HCT116 (cell line): Measurements from ENCODE around the gene CYBA. TPM values are rescaled to one million over a fixed set of nuclear protein-coding genes. Genes with fewer than 3 reads are reported as not detected.

Experiments used
- ATAC-seq: fragments of 200-7000 bp; cut with Tn5 transposase; 2 replicates; pipeline ENCODE4 v1.9.1; 2020; ENCODE audit warnings: mild to moderate bottlenecking, moderate library complexity
- BruUV-seq: library from RNA; stranded (reverse); fragments of 400-500 nt; replicated peaks from 2 replicates; lab custom pipeline; 2021; lab: Mats Ljungman, UMichigan
- CTCF ChIA-PET: fragments of 300-600 bp; sonication (Branson Sonifier 250); formaldehyde crosslinking; loops from one replicate; lab custom pipeline; 2021; ENCODE audit warnings: antibody characterized with exemption; lab: Charles Lee
- POLR2A ChIA-PET: fragments of 300-600, 350-600 bp; sonication (Branson Sonifier 250); formaldehyde crosslinking; loops from one replicate; lab custom pipeline; 2021; ENCODE audit warnings: antibody characterized with exemption; lab: Charles Lee
- RAD21 ChIA-PET, 2 experiments: fragments of 300-600 bp; sonication (Branson Sonifier 250); formaldehyde crosslinking; loops; one replicate each; lab custom pipeline; 2023; ENCODE audit warnings: low total read pairs in 2 of 2; ENCODE audit not compliant: uncharacterized antibody in 2 of 2, unreplicated experiment in 2 of 2, low non-redundant PET in 1 of 2; lab: Charles Lee
- DNase-seq: peaks from one replicate; pipeline ENCODE4 v3.0.0-alpha.2; 2010; ENCODE audit warnings: low read depth, low spot score
- H2AFZ ChIP-seq: fragments of 200-600 bp; shearing (Covaris generic), sonication (generic); 2 replicates; pipeline ENCODE4 v1.6.1; 2017; ENCODE audit warnings: low read depth, mixed run types, mixed read lengths, antibody characterized with exemption, low read length; ENCODE audit not compliant: poor library complexity, severe bottlenecking
- H3K27ac ChIP-seq: 2 replicates; pipeline ENCODE4 v1.5.1; 2012; ENCODE audit warnings: low read depth, low read length
- H3K27me3 ChIP-seq: fragments of 200-600 bp; sonication (generic); 2 replicates; pipeline ENCODE4 v1.6.1; 2016; ENCODE audit warnings: mixed run types, low read length, mixed read lengths; ENCODE audit not compliant: insufficient read depth
- H3K36me3 ChIP-seq, 2 experiments: fragments of 200-500 bp in 1 of 2; fragments of 200-600 bp in 1 of 2; sonication (Bioruptor generic) in 1 of 2; sonication (generic) in 1 of 2; 2 replicates each; pipeline versions ENCODE4 v1.5.1 to v1.6.1; 2014 to 2016; ENCODE audit warnings: low read length in 2 of 2, inconsistent platforms in 1 of 2, mixed read lengths in 1 of 2, mixed run types in 1 of 2; ENCODE audit not compliant: insufficient read depth in 2 of 2, control insufficient read depth in 1 of 2
- H3K4me1 ChIP-seq, 2 experiments: fragments of 200-600 bp in 1 of 2; sonication (generic) in 1 of 2; 2 replicates each; pipeline versions ENCODE4 v1.5.1 to v1.6.1; 2012 to 2017; ENCODE audit warnings: low read length in 2 of 2, inconsistent platforms in 1 of 2, mild to moderate bottlenecking in 1 of 2, mixed read lengths in 1 of 2, mixed run types in 1 of 2, moderate library complexity in 1 of 2; ENCODE audit not compliant: insufficient read depth in 2 of 2, control insufficient read depth in 1 of 2
- H3K4me2 ChIP-seq: fragments of 200-600 bp; sonication (generic); 2 replicates; pipeline ENCODE4 v1.6.1; 2017; ENCODE audit warnings: mixed run types, low read length, mixed read lengths
- H3K4me3 ChIP-seq, 2 experiments: fragments of 200-600 bp in 1 of 2; sonication (generic) in 1 of 2; replicated peaks in 1 of 2; 2 replicates each; pipeline ENCODE4 v1.5.1; 2011 to 2016; ENCODE audit warnings: low read length in 2 of 2, control low read depth in 1 of 2, low read depth in 1 of 2, mild to moderate bottlenecking in 1 of 2, mixed read lengths in 1 of 2, mixed run types in 1 of 2
- H3K79me2 ChIP-seq: fragments of 200-600 bp; sonication (generic); 2 replicates; pipeline ENCODE4 v1.6.1; 2017; ENCODE audit warnings: mild to moderate bottlenecking, mixed run types, low read length, moderate library complexity, mixed read lengths; ENCODE audit not compliant: insufficient read depth
- H3K9ac ChIP-seq: fragments of 200-600 bp; sonication (generic); 2 replicates; pipeline ENCODE4 v1.6.1; 2016; ENCODE audit warnings: low read length, mixed read lengths
- H3K9me2 ChIP-seq: fragments of 200-600 bp; sonication (generic), shearing (Covaris generic); 2 replicates; pipeline ENCODE4 v1.6.1; 2017; ENCODE audit warnings: mixed run types, mild to moderate bottlenecking, moderate library complexity; ENCODE audit not compliant: insufficient read depth
- H3K9me3 ChIP-seq, 2 experiments: fragments of 200-500 bp in 1 of 2; fragments of 200-600 bp in 1 of 2; sonication (Bioruptor generic) in 1 of 2; sonication (generic) in 1 of 2; 2 replicates each; pipeline ENCODE4 v1.6.1; 2014 to 2017; ENCODE audit warnings: low read length in 2 of 2, mixed read lengths in 2 of 2, inconsistent platforms in 1 of 2, low read depth in 1 of 2, mild to moderate bottlenecking in 1 of 2, mixed run types in 1 of 2, moderate library complexity in 1 of 2; ENCODE audit not compliant: control insufficient read depth in 1 of 2, insufficient read depth in 1 of 2
- H4K20me1 ChIP-seq: fragments of 200-600 bp; sonication (generic), shearing (Covaris generic); 2 replicates; pipeline ENCODE4 v1.6.1; 2017; ENCODE audit warnings: mixed run types, mild to moderate bottlenecking, moderate library complexity; ENCODE audit not compliant: insufficient read depth
- CBX3 ChIP-seq: IDR thresholded peaks from 2 replicates; pipeline ENCODE4 v1.6.1; 2012; ENCODE audit warnings: low read depth
- FOSL1 ChIP-seq: IDR thresholded peaks from 2 replicates; pipeline ENCODE4 v1.6.1; 2012; ENCODE audit warnings: low read depth
- POLR2AphosphoS5 ChIP-seq: IDR thresholded peaks from 2 replicates; pipeline ENCODE4 v1.6.1; 2011; ENCODE audit warnings: mild to moderate bottlenecking, low read depth, low read length, moderate library complexity
- SIN3A ChIP-seq: IDR thresholded peaks from 2 replicates; pipeline ENCODE4 v1.6.1; 2012; ENCODE audit warnings: low read depth
- SRF ChIP-seq: IDR thresholded peaks from 2 replicates; pipeline ENCODE4 v1.6.1; 2012; ENCODE audit warnings: low read depth
- ZNF274 ChIP-seq: fragments of 200-500 bp; sonication (Bioruptor generic); IDR thresholded peaks from 2 replicates; pipeline ENCODE4 v1.6.1; 2014; ENCODE audit warnings: mild to moderate bottlenecking, low read depth, low read length, inconsistent platforms
- intact Hi-C: fragments of 100-400 bp; cut with micrococcal nuclease; formaldehyde crosslinking; loops from 2 replicates; pipeline ENCODE4 v1.10.0; 2022
- total RNA-seq: library from RNA; stranded (reverse); gene quantifications from one replicate; pipeline ENCODE4 v1.2.1, GENCODE V29; 2021; ENCODE audit not compliant: unreplicated experiment

CYBA gene
- total RNA-seq, 1 experiment from 2014 or later: 321 TPM

DNA sequence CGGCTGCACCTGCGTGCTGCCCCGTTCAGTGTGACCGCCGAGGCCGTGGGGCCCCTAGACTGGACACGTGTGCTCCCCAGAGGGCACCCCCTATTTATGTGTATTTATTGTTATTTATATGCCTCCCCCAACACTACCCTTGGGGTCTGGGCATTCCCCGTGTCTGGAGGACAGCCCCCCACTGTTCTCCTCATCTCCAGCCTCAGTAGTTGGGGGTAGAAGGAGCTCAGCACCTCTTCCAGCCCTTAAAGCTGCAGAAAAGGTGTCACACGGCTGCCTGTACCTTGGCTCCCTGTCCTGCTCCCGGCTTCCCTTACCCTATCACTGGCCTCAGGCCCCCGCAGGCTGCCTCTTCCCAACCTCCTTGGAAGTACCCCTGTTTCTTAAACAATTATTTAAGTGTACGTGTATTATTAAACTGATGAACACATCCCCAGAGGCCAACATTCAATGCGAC lies 10.8 kb downstream of the CYBA start:
- TF ChIP-seq ZNF274 (no peak), FOSL1 (no peak), POLR2AphosphoS5 (0 out of 2 replicates have a peak, but pooled peaks have one; percentile 28), SRF (no peak)
- no TSS peak for BruUV-seq
- H3K79me2 ChIP-seq: no peaks in the 10 kb centered on the region
- H3K4me1 ChIP-seq: peaks cover 7 to 38% of the 10 kb centered on the region in 2 experiments; a peak in 2 of 4 replicates
- H3K4me2 ChIP-seq: no peak overlapping the region
- H3K36me3 ChIP-seq: peaks cover 0 to 2% of the 10 kb centered on the region in 2 experiments; a peak in 1 of 4 replicates
- no peak overlapping the region for H2AFZ ChIP-seq
- H3K27ac ChIP-seq: no peak overlapping the region; the same call in 1 of the 2 replicates
- no peak for DNase-seq
- ChIA-PET RAD21 (no interaction called here), CTCF (no interaction called here), POLR2A (no interaction called here)
- H4K20me1 ChIP-seq: no peaks in the 10 kb centered on the region
- no peak overlapping the region for H3K4me3 ChIP-seq
- no peak overlapping the region for H3K9ac ChIP-seq
- H3K9me2 ChIP-seq: no peaks in the 10 kb centered on the region
- no peaks in the 10 kb centered on the region for H3K27me3 ChIP-seq
- no peaks in the 10 kb centered on the region for H3K9me3 ChIP-seq
- intact Hi-C loops: no loop called here
- no peak for ATAC-seq

DNA sequence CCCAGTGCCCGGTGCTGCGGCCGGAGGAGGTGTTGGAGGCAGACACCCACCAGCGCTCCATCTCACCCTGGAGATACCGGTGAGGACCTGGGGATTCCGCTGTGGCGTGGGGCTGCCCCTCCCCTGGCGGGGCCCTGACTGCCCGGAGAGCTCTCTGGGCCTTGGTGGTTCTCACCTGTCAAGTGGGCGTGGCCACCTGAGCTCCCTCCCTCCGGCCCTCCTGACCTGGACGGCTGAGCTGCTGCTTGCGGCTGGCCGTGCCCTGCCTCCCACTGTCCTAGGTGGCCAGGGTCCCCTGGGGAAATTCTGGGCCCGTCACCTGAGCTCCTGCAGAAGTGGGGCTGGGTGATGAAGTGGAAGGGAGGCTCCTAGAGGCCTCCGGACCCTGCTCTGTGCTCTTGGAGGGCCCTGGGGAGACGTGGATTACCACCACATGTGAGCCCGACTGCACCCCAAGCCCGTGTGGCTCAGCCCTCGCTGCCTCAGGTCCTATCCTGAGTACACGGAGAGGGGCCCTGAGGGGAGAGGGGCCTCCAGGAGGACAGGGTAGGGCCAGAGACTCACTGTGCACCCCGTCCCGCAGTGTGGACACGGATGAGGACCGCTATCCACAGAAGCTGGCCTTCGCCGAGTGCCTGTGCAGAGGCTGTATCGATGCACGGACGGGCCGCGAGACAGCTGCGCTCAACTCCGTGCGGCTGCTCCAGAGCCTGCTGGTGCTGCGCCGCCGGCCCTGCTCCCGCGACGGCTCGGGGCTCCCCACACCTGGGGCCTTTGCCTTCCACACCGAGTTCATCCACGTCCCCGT lies 11.4 kb downstream of the CYBA start:
- Histone ChIP-seq H3K9me2 (no peaks in the 10 kb centered on the region), H3K79me2 (no peaks in the 10 kb centered on the region), H3K27ac (no peak overlapping the region; the same call in 1 of the 2 replicates), H3K27me3 (no peaks in the 10 kb centered on the region), H3K4me2 (no peak overlapping the region; the same call in 1 of the 2 replicates), H3K36me3 (peaks cover 0 to 2% of the 10 kb centered on the region in 2 experiments; a peak in 1 of 4 replicates), H4K20me1 (no peaks in the 10 kb centered on the region), H3K4me3 (no peak overlapping the region), H3K9ac (no peak overlapping the region), H2AFZ (no peak overlapping the region), H3K4me1 (peaks cover 7 to 44% of the 10 kb centered on the region in 2 experiments; a peak in 2 of 4 replicates), H3K9me3 (no peaks in the 10 kb centered on the region)
- TF ChIP-seq SIN3A (no peak), CBX3 (no peak), SRF (no peak)
- BruUV-seq: no TSS peak
- RAD21 ChIA-PET: no interaction called here
- DNase-seq (no peak), ATAC-seq (peak; percentile 65)
- intact Hi-C loops: no loop called here
- CTCF ChIA-PET: interaction anchor here (2.2 kb wide), 1 partner anchor 10 kb away, joined by 8 read pairs; no protein-coding TSS in a partner anchor
- POLR2A ChIA-PET: no interaction called here
